ENCODE data around the gene TBC1D22B. TPM values are rescaled to one million over a fixed set of nuclear protein-coding genes. Genes with fewer than 3 reads are reported as not detected.

The TBC1D22B gene
- total and polyA plus RNA-seq, 2 of the 13 experiments (the other 11 are each of a cell fraction or from before 2014, with no cell fraction given) = 9.7 to 12.9 TPM

DNA sequence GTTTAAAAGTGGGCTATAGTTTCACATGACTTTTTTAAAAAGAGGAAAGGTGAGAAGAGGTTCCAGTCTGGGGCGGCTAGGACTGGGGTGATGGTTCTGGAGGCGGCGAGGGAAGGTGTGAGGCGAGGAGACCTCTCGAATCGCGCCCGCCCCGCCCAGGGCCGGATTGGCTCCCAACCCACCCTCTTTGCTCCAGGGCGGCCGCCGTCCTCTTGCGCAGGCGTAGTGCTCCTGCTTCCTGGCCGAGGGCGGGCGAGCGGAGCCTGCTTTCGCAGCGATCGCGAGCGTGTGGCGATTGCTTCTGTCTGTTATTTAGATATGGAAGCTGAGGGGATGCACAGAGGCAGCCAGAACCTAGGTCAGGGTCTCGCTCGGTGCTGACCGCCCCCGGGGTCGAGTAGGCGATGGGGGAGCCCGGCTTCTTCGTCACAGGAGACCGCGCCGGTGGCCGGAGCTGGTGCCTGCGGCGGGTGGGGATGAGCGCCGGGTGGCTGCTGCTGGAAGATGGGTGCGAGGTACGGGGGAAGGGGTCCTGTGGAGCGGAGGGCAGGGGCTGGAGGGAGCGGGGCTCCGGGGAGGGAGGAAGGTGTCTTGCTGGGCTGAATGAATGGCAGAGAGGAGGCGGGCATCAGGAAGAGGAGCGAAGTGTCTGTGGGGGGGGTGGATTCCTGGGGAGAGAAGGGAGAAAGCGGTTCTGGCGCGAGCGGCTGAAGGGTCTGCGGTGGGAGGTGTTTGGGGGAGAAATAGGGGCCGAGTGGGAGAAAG is 96.4 kb downstream of the TBC1D22B start, which contains the start of gene RNF8 (continued):
- TF ChIP-seq NONO (IDR thresholded peaks at IDR 0.05) = no peak
- TF ChIP-seq NONO (CRISPR knock-in tag; conservative IDR thresholded peaks at IDR 0.05) = peak; percentile 79
- TF ChIP-seq YEATS4 (CRISPR knock-in tag; IDR thresholded peaks at IDR 0.05; ENCODE audit: borderline replicate concordance) = peak; percentile 59; the same call in 1 of the 2 replicates
- TF ChIP-seq, protein P1, sequence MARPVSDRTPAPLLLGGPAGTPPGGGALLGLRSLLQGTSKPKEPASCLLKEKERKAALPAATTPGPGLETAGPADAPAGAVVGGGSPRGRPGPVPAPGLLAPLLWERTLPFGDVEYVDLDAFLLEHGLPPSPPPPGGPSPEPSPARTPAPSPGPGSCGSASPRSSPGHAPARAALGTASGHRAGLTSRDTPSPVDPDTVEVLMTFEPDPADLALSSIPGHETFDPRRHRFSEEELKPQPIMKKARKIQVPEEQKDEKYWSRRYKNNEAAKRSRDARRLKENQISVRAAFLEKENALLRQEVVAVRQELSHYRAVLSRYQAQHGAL (CRISPR knock-in tag; IDR thresholded peaks at IDR 0.05; ENCODE audit: not compliant biosample characterization) = peak; percentile 86
- TF ChIP-seq ZNF383 (CRISPR knock-in tag; IDR thresholded peaks at IDR 0.05; ENCODE audit: borderline replicate concordance) = peak; percentile 56; the same call in 1 of the 2 replicates
- TF ChIP-seq KMT2A (CRISPR knock-in tag; IDR thresholded peaks at IDR 0.05) = peak; percentile 71; the same call in 1 of the 2 replicates
- no peak for TF ChIP-seq FOXA1 (IDR thresholded peaks at IDR 0.05)
- TF ChIP-seq FOXA1 (CRISPR knock-in tag; IDR thresholded peaks at IDR 0.05) = no peak; the same call in 1 of the 2 replicates
- TF ChIP-seq TEAD3 (CRISPR knock-in tag; optimal IDR thresholded peaks at IDR 0.05; ENCODE audit: borderline replicate concordance) = peak; percentile 11
- TF ChIP-seq ZNF724P (CRISPR knock-in tag; IDR thresholded peaks at IDR 0.05; ENCODE audit: borderline replicate concordance) = no peak
- TF ChIP-seq ATRX (CRISPR knock-in tag; IDR thresholded peaks at IDR 0.05; ENCODE audit: borderline replicate concordance) = no peak
- 0 out of 2 replicates have a peak, but pooled peaks have one; percentile 18 for TF ChIP-seq RCOR2 (CRISPR knock-in tag; IDR thresholded peaks at IDR 0.05)
- TF ChIP-seq ZFP37 (CRISPR knock-in tag; IDR thresholded peaks at IDR 0.05; ENCODE audit: borderline replicate concordance) = peak; percentile 62; the same call in 1 of the 2 replicates
- TF ChIP-seq MIER3 (CRISPR knock-in tag; IDR thresholded peaks at IDR 0.05; ENCODE audit: borderline replicate concordance) = peak; percentile 27; the same call in 1 of the 2 replicates
- TF ChIP-seq NFYB (CRISPR knock-in tag; IDR thresholded peaks at IDR 0.05) = peak; percentile 54
- TF ChIP-seq, protein P2, sequence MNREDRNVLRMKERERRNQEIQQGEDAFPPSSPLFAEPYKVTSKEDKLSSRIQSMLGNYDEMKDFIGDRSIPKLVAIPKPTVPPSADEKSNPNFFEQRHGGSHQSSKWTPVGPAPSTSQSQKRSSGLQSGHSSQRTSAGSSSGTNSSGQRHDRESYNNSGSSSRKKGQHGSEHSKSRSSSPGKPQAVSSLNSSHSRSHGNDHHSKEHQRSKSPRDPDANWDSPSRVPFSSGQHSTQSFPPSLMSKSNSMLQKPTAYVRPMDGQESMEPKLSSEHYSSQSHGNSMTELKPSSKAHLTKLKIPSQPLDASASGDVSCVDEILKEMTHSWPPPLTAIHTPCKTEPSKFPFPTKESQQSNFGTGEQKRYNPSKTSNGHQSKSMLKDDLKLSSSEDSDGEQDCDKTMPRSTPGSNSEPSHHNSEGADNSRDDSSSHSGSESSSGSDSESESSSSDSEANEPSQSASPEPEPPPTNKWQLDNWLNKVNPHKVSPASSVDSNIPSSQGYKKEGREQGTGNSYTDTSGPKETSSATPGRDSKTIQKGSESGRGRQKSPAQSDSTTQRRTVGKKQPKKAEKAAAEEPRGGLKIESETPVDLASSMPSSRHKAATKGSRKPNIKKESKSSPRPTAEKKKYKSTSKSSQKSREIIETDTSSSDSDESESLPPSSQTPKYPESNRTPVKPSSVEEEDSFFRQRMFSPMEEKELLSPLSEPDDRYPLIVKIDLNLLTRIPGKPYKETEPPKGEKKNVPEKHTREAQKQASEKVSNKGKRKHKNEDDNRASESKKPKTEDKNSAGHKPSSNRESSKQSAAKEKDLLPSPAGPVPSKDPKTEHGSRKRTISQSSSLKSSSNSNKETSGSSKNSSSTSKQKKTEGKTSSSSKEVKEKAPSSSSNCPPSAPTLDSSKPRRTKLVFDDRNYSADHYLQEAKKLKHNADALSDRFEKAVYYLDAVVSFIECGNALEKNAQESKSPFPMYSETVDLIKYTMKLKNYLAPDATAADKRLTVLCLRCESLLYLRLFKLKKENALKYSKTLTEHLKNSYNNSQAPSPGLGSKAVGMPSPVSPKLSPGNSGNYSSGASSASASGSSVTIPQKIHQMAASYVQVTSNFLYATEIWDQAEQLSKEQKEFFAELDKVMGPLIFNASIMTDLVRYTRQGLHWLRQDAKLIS (CRISPR knock-in tag; IDR thresholded peaks at IDR 0.05) = no peak
- TF ChIP-seq ZSCAN9 (CRISPR knock-in tag; IDR thresholded peaks at IDR 0.05; ENCODE audit: borderline replicate concordance) = no peak
- TF ChIP-seq STAT5B (CRISPR knock-in tag; IDR thresholded peaks at IDR 0.05) = no peak
- no peak; the same call in 1 of the 2 replicates for TF ChIP-seq ATF7-NPFF (CRISPR knock-in tag; IDR thresholded peaks at IDR 0.05; ENCODE audit: low read depth)
- peak; percentile 33; the same call in 1 of the 2 replicates for TF ChIP-seq ETV5 (CRISPR knock-in tag; IDR thresholded peaks at IDR 0.05; ENCODE audit: borderline replicate concordance)
- TF ChIP-seq ZFAT (CRISPR knock-in tag; conservative IDR thresholded peaks at IDR 0.05) = no peak
- TF ChIP-seq CTCF (CRISPR knock-in tag; IDR thresholded peaks at IDR 0.05) = no peak
- TF ChIP-seq ZNF138 (CRISPR knock-in tag; IDR thresholded peaks at IDR 0.05; ENCODE audit: low read depth) = peak; percentile 53; the same call in 1 of the 2 replicates
- peak; percentile 73; the same call in 1 of the 2 replicates for TF ChIP-seq ZNF264 (CRISPR knock-in tag; IDR thresholded peaks at IDR 0.05)
- TF ChIP-seq RAD51 (IDR thresholded peaks at IDR 0.05; ENCODE audit: borderline replicate concordance) = no peak

All from HepG2 (cell line).